ENCODE results near the gene MMP11. TPM values are rescaled to one million over a fixed set of nuclear protein-coding genes. Genes with fewer than 3 reads are reported as not detected.

The MMP11 gene
- total RNA-seq, 1 experiment from 2014 or later, result 0.44 TPM

GRCh38 chr22:23749841-23750301, 22.8 kb upstream of the MMP11 start:
- peaks cover 13% of the 10 kb centered on the region for H3K4me1 Mint-ChIP-seq (ENCODE audit: insufficient read depth, unreplicated experiment)
- H3K27me3 Mint-ChIP-seq (ENCODE audit: insufficient read depth, unreplicated experiment), result no peaks in the 10 kb centered on the region
- CTCF ChIA-PET, result interaction anchor here (0.6 to 1.2 kb wide), 3 partner anchors 14 to 636 kb away, joined by 3 to 5 read pairs (median 4); no protein-coding TSS in a partner anchor
- no peak overlapping the region for H3K27ac Mint-ChIP-seq (ENCODE audit: low read depth, unreplicated experiment)
- H3K4me3 Mint-ChIP-seq (ENCODE audit: unreplicated experiment), result peak overlapping the region; percentile 83
- intact Hi-C loops (cut with micrococcal nuclease), result no loop called here
- no peaks in the 10 kb centered on the region for H3K36me3 Mint-ChIP-seq (ENCODE audit: insufficient read depth, unreplicated experiment)
- DNase-seq (ENCODE audit: unreplicated experiment), result no peak
- BruUV-seq (replicated peaks), result no TSS peak
- H3K9me3 Mint-ChIP-seq (ENCODE audit: unreplicated experiment), result peaks cover 7% of the 10 kb centered on the region
- no peak for TF ChIP-seq CTCF (IDR thresholded peaks at IDR 0.05; ENCODE audit: unreplicated experiment)
- POLR2A ChIA-PET, result interaction anchor here (0.9 to 2.6 kb wide), 5 partner anchors 11 to 107 kb away, joined by 3 to 12 read pairs (median 6); partner anchors contain the start of genes CHCHD10 and SLC2A11

DNA sequence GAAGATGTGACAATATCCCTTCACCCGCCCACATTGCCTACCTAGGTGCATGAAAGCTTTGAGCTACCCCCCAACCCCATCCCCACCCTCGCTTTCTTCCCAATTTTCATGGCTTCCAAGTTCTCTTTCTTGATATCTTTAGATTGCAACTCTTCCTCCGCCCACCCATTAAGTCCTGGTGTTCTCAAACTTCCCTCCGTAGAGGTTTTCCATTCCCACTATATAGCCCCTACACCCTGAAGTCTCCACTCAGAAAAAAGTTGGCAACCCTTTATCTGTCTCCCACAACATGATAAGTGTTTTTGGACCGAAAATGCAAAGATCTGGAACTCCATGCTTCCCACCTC, 22.3 kb upstream of the MMP11 start:
- intact Hi-C loops (cut with micrococcal nuclease), result no loop called here
- no peak for DNase-seq (ENCODE audit: unreplicated experiment)
- BruUV-seq (replicated peaks), result TSS peak; percentile 61
- H3K27ac Mint-ChIP-seq (ENCODE audit: low read depth, unreplicated experiment), result peak overlapping the region; percentile 73
- H3K9me3 Mint-ChIP-seq (ENCODE audit: unreplicated experiment), result peaks cover 7% of the 10 kb centered on the region
- no peak for TF ChIP-seq CTCF (IDR thresholded peaks at IDR 0.05; ENCODE audit: unreplicated experiment)
- no peaks in the 10 kb centered on the region for H3K27me3 Mint-ChIP-seq (ENCODE audit: insufficient read depth, unreplicated experiment)
- POLR2A ChIA-PET, result interaction anchor here (0.6 to 2.6 kb wide), 8 partner anchors 11 to 172 kb away, joined by 3 to 12 read pairs (median 4); partner anchors contain the start of genes CHCHD10 and SLC2A11
- H3K36me3 Mint-ChIP-seq (ENCODE audit: insufficient read depth, unreplicated experiment), result no peaks in the 10 kb centered on the region
- H3K4me1 Mint-ChIP-seq (ENCODE audit: insufficient read depth, unreplicated experiment), result peaks cover 13% of the 10 kb centered on the region
- CTCF ChIA-PET, result interaction anchor here (0.6 to 1.2 kb wide), 3 partner anchors 14 to 636 kb away, joined by 3 to 5 read pairs (median 4); no protein-coding TSS in a partner anchor
- peak overlapping the region; percentile 83 for H3K4me3 Mint-ChIP-seq (ENCODE audit: unreplicated experiment)

GRCh38 chr22:23750714-23751440, 21.8 kb upstream of the MMP11 start, which contains the start of gene ZNF70:
TSS of gene ZNF70 (minus strand) at chr22:23751112. CDS start at chr22:23745140, 5,972 bp downstream.
- H3K4me3 Mint-ChIP-seq (ENCODE audit: unreplicated experiment), result peak within 1 kb of the TSS; percentile 83
- H3K27ac Mint-ChIP-seq (ENCODE audit: low read depth, unreplicated experiment), result peak within 1 kb of the TSS; percentile 73
- BruUV-seq (replicated peaks), result no TSS peak
- peaks cover 7% of the 10 kb centered on the region for H3K9me3 Mint-ChIP-seq (ENCODE audit: unreplicated experiment)
- CTCF ChIA-PET, result no interaction called here
- no peaks in the 10 kb centered on the region for H3K27me3 Mint-ChIP-seq (ENCODE audit: insufficient read depth, unreplicated experiment)
- no peaks in the 10 kb centered on the region for H3K36me3 Mint-ChIP-seq (ENCODE audit: insufficient read depth, unreplicated experiment)
- POLR2A ChIA-PET, result interaction anchor here (0.6 to 2.6 kb wide), 8 partner anchors 12 to 171 kb away, joined by 3 to 12 read pairs (median 4); partner anchors contain the start of genes CHCHD10 and SLC2A11
- intact Hi-C loops (cut with micrococcal nuclease), result no loop called here
- peaks cover 13% of the 10 kb centered on the region for H3K4me1 Mint-ChIP-seq (ENCODE audit: insufficient read depth, unreplicated experiment)
- TF ChIP-seq CTCF (IDR thresholded peaks at IDR 0.05; ENCODE audit: unreplicated experiment), result no peak
- peak; percentile 84 for DNase-seq (ENCODE audit: unreplicated experiment)

DNA sequence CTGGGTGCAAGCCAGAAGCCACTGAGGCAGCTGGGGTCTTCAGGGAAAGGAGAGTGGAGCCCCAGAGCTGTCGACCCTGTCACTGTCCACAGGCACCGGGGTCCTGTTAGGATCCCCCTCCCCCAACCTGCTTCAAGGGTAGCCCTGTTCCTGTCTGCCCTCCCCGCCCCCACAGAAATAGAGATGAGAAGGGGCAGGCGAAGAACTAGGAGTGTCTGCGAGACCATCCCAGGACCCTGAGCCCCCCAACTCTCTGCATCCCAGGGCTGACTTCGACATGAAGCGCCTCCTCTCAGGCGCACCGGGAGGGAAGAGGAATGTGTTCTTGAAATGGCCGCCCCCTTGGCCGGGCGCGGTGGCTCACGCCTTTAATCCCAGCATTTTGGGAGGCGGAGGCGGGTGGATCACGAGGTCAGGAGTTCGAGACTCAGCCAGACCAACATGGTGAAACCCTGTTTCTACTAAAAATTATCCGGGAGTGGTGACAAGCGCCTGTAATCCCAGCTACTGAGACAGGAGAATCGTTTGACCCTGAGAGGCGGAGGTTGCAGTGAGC, 21.1 kb upstream of the MMP11 start:
- POLR2A ChIA-PET, result interaction anchor here (0.6 to 2.6 kb wide), 6 partner anchors 14 to 143 kb away, joined by 3 to 12 read pairs (median 3); partner anchors contain the start of genes CHCHD10 and SLC2A11
- BruUV-seq (replicated peaks), result no TSS peak

More for the DNA sequence above, 21.1 kb upstream of the MMP11 start:
- peak overlapping the region; percentile 73 for H3K27ac Mint-ChIP-seq (ENCODE audit: low read depth, unreplicated experiment)
- DNase-seq (ENCODE audit: unreplicated experiment), result no peak
- H3K27me3 Mint-ChIP-seq (ENCODE audit: insufficient read depth, unreplicated experiment), result no peaks in the 10 kb centered on the region
- CTCF ChIA-PET, result interaction anchor here (0.6 to 1.0 kb wide), 2 partner anchors 17 to 129 kb away, joined by 3 to 5 read pairs; no protein-coding TSS in a partner anchor
- TF ChIP-seq CTCF (IDR thresholded peaks at IDR 0.05; ENCODE audit: unreplicated experiment), result no peak
- H3K9me3 Mint-ChIP-seq (ENCODE audit: unreplicated experiment), result peaks cover 7% of the 10 kb centered on the region
- peak overlapping the region; percentile 83 for H3K4me3 Mint-ChIP-seq (ENCODE audit: unreplicated experiment)
- intact Hi-C loops (cut with micrococcal nuclease), result no loop called here
- H3K4me1 Mint-ChIP-seq (ENCODE audit: insufficient read depth, unreplicated experiment), result peaks cover 13% of the 10 kb centered on the region
- no peaks in the 10 kb centered on the region for H3K36me3 Mint-ChIP-seq (ENCODE audit: insufficient read depth, unreplicated experiment)
